Mesenteric fat pad (tissue), 1 donor: ENCODE measurements around the gene TAOK3. TPM values are rescaled to one million over a fixed set of nuclear protein-coding genes. Genes with fewer than 3 reads are reported as not detected.
"Not testable (repeated sequence)": the region's sequence is repeated elsewhere in the genome, so short reads cannot be mapped to it uniquely, and the experiment has no call there.

Experiments
- DNase-seq: peaks from one replicate; pipeline ENCODE4 v3.0.0-alpha.2; 2020; ENCODE audit warnings: low spot score
- total RNA-seq: library from RNA; stranded (reverse); fragmentation: NEBNext Ultra II Directional; extraction: Animal tissue kit (Norgen Biotek cat#: 25700); gene quantifications from one replicate; pipeline ENCODE4 v1.2.1, GENCODE V29; 2021
- donor health status: DM: yes; HTN: yes; CAD: no.

TAOK3 gene
- total RNA-seq, 1 donor from 2014 or later: 42.9 TPM

GRCh38 chr12:118344829-118345228 is 27.9 kb downstream of the TAOK3 start:
- DNase-seq: no peak

- no peak for DNase-seq
Measured at GRCh38 chr12:118342090-118342489, 30.6 kb downstream of the TAOK3 start.

- no peak for DNase-seq
Measured at GRCh38 chr12:118337194-118337838, 35.4 kb downstream of the TAOK3 start.

- no peak for DNase-seq
Measured at GRCh38 chr12:118336123-118336522, 36.6 kb downstream of the TAOK3 start.

GRCh38 chr12:118334939-118335567 is 37.7 kb downstream of the TAOK3 start:
- DNase-seq: no peak

- no peak for DNase-seq
Measured at GRCh38 chr12:118334241-118334640, 38.5 kb downstream of the TAOK3 start.

GRCh38 chr12:118332511-118332910 is 40.2 kb downstream of the TAOK3 start:
- no peak for DNase-seq

- DNase-seq: no peak
Measured at GRCh38 chr12:118330421-118331018, 42.2 kb downstream of the TAOK3 start.

GRCh38 chr12:118328486-118329330 is 44.0 kb downstream of the TAOK3 start:
- DNase-seq: no peak

GRCh38 chr12:118327391-118327790 is 45.3 kb downstream of the TAOK3 start:
- DNase-seq: no peak

GRCh38 chr12:118326991-118327390 is 45.7 kb downstream of the TAOK3 start:
- DNase-seq: no peak

GRCh38 chr12:118325081-118325480 is 47.6 kb downstream of the TAOK3 start:
- no peak for DNase-seq

- no peak for DNase-seq
Measured at GRCh38 chr12:118319627-118320026, 53.1 kb downstream of the TAOK3 start.

- no peak for DNase-seq
Measured at GRCh38 chr12:118318744-118319143, 54.0 kb downstream of the TAOK3 start.

GRCh38 chr12:118317729-118318128 is 55.0 kb downstream of the TAOK3 start:
- no peak for DNase-seq

- DNase-seq: no peak
Measured at GRCh38 chr12:118315821-118316220, 56.9 kb downstream of the TAOK3 start.

- DNase-seq: no peak
Measured at GRCh38 chr12:118312578-118312977, 60.1 kb downstream of the TAOK3 start.

GRCh38 chr12:118311666-118312065 is 61.0 kb downstream of the TAOK3 start:
- no peak for DNase-seq

GRCh38 chr12:118310320-118310719 is 62.4 kb downstream of the TAOK3 start:
- DNase-seq: no peak

- DNase-seq: not testable (repeated sequence)
Measured at GRCh38 chr12:118308006-118308405, 64.7 kb downstream of the TAOK3 start.

GRCh38 chr12:118307069-118307954 is 65.4 kb downstream of the TAOK3 start:
- no peak for DNase-seq
